ENCODE measurements around the gene TSPAN32.

DNA sequence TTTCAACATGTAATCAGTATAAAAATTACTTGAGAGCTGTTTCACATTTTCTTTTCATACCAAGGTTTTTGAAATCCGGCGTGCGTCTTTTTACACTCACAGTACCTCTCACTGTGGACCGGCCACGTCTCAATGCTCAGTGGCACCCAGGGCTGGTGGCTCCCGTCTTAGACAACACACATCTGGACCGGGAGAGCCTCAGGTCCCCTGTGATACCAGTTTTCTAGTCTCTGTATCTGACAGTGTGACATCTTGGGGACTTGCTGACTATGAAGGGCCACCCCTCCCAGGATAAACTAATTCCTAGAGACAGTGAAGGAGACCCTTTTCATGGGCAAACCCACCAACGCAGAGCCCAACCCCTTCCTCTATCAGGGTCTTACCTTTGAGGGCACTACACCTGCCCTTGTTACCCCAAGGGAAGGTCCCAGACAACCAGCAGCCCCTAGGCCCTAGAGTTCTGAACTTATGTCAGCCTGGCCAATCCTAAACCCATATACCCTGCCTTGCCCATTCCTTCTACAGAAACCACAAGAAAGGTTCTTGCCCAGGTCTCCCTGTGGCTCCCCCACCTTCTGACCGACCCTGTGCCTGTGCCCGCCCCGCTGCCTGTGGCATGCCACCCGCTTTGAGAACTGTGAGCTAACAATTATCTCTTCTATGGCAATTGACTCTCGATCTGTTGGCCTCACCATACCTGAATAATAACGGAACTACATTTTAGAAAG, 25.4 kb upstream of the TSPAN32 start:
- TF ChIP-seq GABPA (IDR thresholded peaks at IDR 0.05; ENCODE audit: low read depth): no peak
- TF ChIP-seq, protein P1, sequence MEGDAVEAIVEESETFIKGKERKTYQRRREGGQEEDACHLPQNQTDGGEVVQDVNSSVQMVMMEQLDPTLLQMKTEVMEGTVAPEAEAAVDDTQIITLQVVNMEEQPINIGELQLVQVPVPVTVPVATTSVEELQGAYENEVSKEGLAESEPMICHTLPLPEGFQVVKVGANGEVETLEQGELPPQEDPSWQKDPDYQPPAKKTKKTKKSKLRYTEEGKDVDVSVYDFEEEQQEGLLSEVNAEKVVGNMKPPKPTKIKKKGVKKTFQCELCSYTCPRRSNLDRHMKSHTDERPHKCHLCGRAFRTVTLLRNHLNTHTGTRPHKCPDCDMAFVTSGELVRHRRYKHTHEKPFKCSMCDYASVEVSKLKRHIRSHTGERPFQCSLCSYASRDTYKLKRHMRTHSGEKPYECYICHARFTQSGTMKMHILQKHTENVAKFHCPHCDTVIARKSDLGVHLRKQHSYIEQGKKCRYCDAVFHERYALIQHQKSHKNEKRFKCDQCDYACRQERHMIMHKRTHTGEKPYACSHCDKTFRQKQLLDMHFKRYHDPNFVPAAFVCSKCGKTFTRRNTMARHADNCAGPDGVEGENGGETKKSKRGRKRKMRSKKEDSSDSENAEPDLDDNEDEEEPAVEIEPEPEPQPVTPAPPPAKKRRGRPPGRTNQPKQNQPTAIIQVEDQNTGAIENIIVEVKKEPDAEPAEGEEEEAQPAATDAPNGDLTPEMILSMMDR (IDR thresholded peaks at IDR 0.05; ENCODE audit: insufficient read depth, low read length): no peak
- TF ChIP-seq, protein P2, sequence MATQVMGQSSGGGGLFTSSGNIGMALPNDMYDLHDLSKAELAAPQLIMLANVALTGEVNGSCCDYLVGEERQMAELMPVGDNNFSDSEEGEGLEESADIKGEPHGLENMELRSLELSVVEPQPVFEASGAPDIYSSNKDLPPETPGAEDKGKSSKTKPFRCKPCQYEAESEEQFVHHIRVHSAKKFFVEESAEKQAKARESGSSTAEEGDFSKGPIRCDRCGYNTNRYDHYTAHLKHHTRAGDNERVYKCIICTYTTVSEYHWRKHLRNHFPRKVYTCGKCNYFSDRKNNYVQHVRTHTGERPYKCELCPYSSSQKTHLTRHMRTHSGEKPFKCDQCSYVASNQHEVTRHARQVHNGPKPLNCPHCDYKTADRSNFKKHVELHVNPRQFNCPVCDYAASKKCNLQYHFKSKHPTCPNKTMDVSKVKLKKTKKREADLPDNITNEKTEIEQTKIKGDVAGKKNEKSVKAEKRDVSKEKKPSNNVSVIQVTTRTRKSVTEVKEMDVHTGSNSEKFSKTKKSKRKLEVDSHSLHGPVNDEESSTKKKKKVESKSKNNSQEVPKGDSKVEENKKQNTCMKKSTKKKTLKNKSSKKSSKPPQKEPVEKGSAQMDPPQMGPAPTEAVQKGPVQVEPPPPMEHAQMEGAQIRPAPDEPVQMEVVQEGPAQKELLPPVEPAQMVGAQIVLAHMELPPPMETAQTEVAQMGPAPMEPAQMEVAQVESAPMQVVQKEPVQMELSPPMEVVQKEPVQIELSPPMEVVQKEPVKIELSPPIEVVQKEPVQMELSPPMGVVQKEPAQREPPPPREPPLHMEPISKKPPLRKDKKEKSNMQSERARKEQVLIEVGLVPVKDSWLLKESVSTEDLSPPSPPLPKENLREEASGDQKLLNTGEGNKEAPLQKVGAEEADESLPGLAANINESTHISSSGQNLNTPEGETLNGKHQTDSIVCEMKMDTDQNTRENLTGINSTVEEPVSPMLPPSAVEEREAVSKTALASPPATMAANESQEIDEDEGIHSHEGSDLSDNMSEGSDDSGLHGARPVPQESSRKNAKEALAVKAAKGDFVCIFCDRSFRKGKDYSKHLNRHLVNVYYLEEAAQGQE (IDR thresholded peaks at IDR 0.05; ENCODE audit: insufficient replicate concordance, low read depth): no peak
